Hepatocyte (in vitro differentiated cells): Measurements from ENCODE around the gene ITSN1.

Experiments
- EZH2 ChIP-seq: fragments of 200-600 bp; sonication (generic); IDR thresholded peaks from 2 replicates; pipeline ENCODE4 v1.6.1; 2016; ENCODE audit warnings: antibody characterized with exemption, mild to moderate bottlenecking, borderline replicate concordance
- EZH2phosphoT487 ChIP-seq: fragments of 200-600 bp; sonication (generic); IDR thresholded peaks from one replicate; pipeline ENCODE4 v1.6.1; 2018; ENCODE audit warnings: antibody characterized with exemption, mild to moderate bottlenecking, low read depth, moderate library complexity; ENCODE audit not compliant: unreplicated experiment, severe bottlenecking
- TF ChIP-seq, protein P1 (sequence below): fragments of 200-600 bp; sonication (generic); IDR thresholded peaks from 2 replicates; pipeline ENCODE4 v1.5.1; 2016; ENCODE audit warnings: antibody characterized with exemption, mild to moderate bottlenecking; ENCODE audit not compliant: poor library complexity

- TF ChIP-seq, protein P1, sequence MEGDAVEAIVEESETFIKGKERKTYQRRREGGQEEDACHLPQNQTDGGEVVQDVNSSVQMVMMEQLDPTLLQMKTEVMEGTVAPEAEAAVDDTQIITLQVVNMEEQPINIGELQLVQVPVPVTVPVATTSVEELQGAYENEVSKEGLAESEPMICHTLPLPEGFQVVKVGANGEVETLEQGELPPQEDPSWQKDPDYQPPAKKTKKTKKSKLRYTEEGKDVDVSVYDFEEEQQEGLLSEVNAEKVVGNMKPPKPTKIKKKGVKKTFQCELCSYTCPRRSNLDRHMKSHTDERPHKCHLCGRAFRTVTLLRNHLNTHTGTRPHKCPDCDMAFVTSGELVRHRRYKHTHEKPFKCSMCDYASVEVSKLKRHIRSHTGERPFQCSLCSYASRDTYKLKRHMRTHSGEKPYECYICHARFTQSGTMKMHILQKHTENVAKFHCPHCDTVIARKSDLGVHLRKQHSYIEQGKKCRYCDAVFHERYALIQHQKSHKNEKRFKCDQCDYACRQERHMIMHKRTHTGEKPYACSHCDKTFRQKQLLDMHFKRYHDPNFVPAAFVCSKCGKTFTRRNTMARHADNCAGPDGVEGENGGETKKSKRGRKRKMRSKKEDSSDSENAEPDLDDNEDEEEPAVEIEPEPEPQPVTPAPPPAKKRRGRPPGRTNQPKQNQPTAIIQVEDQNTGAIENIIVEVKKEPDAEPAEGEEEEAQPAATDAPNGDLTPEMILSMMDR: no peak
- TF ChIP-seq EZH2phosphoT487 (no peak), EZH2 (no peak)
Measured at GRCh38 chr21:33883118-33883517, 240.8 kb downstream of the ITSN1 start.
